SH-SY5Y (cell line): ENCODE measurements around the gene VSIG4.

ENCODE experiments used
- GATA2 ChIP-seq: IDR thresholded peaks from 2 replicates; pipeline ENCODE4 v1.6.1; 2011; ENCODE audit warnings: mild to moderate bottlenecking, low read depth, low read length
- GATA3 ChIP-seq: IDR thresholded peaks from 2 replicates; pipeline ENCODE4 v1.6.1; 2011; ENCODE audit warnings: low read depth, mild to moderate bottlenecking, low read length, moderate library complexity

DNA sequence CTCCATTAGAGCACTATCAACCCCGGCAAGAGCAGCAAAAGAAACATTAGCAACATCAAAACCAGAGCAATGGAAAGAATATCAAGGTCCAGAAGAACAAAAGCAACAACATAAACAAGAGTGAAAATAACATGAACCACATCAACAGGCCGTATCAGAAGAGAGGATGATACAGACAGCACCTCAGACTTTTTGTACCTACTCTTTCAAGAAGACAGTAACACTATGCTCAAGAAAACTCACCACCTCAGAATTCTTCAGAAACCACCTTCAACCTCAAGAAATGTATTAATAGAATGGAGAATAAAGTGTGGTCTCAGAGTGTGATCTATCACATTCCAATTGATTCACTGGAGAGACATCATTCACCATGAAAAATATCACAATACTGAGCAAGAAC is 46.5 kb downstream of the VSIG4 start:
- TF ChIP-seq GATA2 (no peak), GATA3 (no peak)
